GM19025 (cell line): ENCODE results near the gene CTDP1.
"Not testable (repeated sequence)": the region's sequence is repeated elsewhere in the genome, so short reads cannot be mapped to it uniquely, and the experiment has no call there.

Experiments
- ATAC-seq: cut with Tn5 transposase; IDR thresholded peaks from one replicate; pipeline ENCODE4 v1.9.1; 2021; ENCODE audit warnings: mild to moderate bottlenecking, low read depth, moderate library complexity; ENCODE audit not compliant: unreplicated experiment

CTDP1 gene

GRCh38 chr18:79738041-79738461, 58.4 kb downstream of the CTDP1 start:
- ATAC-seq, result no peak

GRCh38 chr18:79738581-79739439, 59.2 kb downstream of the CTDP1 start:
- ATAC-seq, result no peak

- ATAC-seq, result no peak
Measured at GRCh38 chr18:79739440-79739778, 59.8 kb downstream of the CTDP1 start.

GRCh38 chr18:79740047-79740446, 60.4 kb downstream of the CTDP1 start:
- ATAC-seq, result not testable (repeated sequence)

- no peak for ATAC-seq
Measured at GRCh38 chr18:79740521-79741361, 61.1 kb downstream of the CTDP1 start.

- ATAC-seq, result no peak
Measured at GRCh38 chr18:79741362-79741700, 61.7 kb downstream of the CTDP1 start.

GRCh38 chr18:79742076-79742475, 62.5 kb downstream of the CTDP1 start:
- ATAC-seq, result no peak

GRCh38 chr18:79744625-79745024, 65.0 kb downstream of the CTDP1 start:
- ATAC-seq, result no peak

- ATAC-seq, result no peak
Measured at GRCh38 chr18:79746730-79747129, 67.1 kb downstream of the CTDP1 start.

GRCh38 chr18:79747156-79747845, 67.7 kb downstream of the CTDP1 start:
- no peak for ATAC-seq

GRCh38 chr18:79748321-79749180, 68.9 kb downstream of the CTDP1 start:
- no peak for ATAC-seq

GRCh38 chr18:79749251-79750191, 69.9 kb downstream of the CTDP1 start:
- ATAC-seq, result no peak

GRCh38 chr18:79750980-79751571, 71.5 kb downstream of the CTDP1 start:
- no peak for ATAC-seq

GRCh38 chr18:79751918-79752578, 72.4 kb downstream of the CTDP1 start:
- not testable (repeated sequence) for ATAC-seq

- not testable (repeated sequence) for ATAC-seq
Measured at GRCh38 chr18:79752946-79753345, 73.3 kb downstream of the CTDP1 start.

- no peak for ATAC-seq
Measured at GRCh38 chr18:79753391-79753851, 73.8 kb downstream of the CTDP1 start.

GRCh38 chr18:79754022-79754761, 74.6 kb downstream of the CTDP1 start:
- ATAC-seq, result no peak
